GM12874 (cell line): ENCODE data around the gene PREP.

Experiments used
- TF ChIP-seq, protein P1 (sequence below): IDR thresholded peaks from 2 replicates; pipeline ENCODE4 v1.5.1; 2011; ENCODE audit warnings: low read depth, mild to moderate bottlenecking, control low read depth, low read length, moderate library complexity; ENCODE audit not compliant: insufficient read depth

PREP gene

DNA sequence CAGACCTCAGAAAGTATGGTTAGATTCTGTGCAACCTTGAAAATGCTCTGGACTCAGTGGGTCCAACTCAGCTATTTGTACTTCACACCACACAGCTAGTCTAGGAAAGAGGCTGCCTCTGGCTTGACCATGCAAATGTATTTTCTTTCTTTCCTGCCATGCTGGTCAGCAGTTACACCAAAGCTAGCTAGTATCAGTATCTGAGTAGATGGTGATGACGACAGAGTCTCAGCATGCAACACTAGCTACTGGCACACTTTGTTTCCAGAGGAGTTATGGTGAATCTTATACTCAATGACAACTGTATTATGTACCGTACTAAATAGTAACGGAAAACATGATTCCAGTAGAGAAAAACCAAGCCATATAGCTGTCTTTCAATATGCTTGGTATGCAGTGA, 126.5 kb downstream of the PREP start:
- TF ChIP-seq, protein P1, sequence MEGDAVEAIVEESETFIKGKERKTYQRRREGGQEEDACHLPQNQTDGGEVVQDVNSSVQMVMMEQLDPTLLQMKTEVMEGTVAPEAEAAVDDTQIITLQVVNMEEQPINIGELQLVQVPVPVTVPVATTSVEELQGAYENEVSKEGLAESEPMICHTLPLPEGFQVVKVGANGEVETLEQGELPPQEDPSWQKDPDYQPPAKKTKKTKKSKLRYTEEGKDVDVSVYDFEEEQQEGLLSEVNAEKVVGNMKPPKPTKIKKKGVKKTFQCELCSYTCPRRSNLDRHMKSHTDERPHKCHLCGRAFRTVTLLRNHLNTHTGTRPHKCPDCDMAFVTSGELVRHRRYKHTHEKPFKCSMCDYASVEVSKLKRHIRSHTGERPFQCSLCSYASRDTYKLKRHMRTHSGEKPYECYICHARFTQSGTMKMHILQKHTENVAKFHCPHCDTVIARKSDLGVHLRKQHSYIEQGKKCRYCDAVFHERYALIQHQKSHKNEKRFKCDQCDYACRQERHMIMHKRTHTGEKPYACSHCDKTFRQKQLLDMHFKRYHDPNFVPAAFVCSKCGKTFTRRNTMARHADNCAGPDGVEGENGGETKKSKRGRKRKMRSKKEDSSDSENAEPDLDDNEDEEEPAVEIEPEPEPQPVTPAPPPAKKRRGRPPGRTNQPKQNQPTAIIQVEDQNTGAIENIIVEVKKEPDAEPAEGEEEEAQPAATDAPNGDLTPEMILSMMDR, result no peak

GRCh38 chr6:105275542-105275941, 127.3 kb downstream of the PREP start:
- TF ChIP-seq, protein P1, result no peak

GRCh38 chr6:105274678-105275077, 128.2 kb downstream of the PREP start:
- TF ChIP-seq, protein P1, result no peak

- TF ChIP-seq, protein P1, result no peak
Measured at GRCh38 chr6:105273589-105273988, 129.3 kb downstream of the PREP start.

- TF ChIP-seq, protein P1, result no peak
Measured at GRCh38 chr6:105272786-105273185, 130.1 kb downstream of the PREP start.

GRCh38 chr6:105270511-105270910, 132.4 kb downstream of the PREP start:
- TF ChIP-seq, protein P1, result no peak

- TF ChIP-seq, protein P1, result no peak
Measured at GRCh38 chr6:105269390-105269789, 133.5 kb downstream of the PREP start.
